HCT116 (cell line): ENCODE measurements around the gene SPOPL. TPM values are rescaled to one million over a fixed set of nuclear protein-coding genes. Genes with fewer than 3 reads are reported as not detected.

ENCODE experiments used
- ATAC-seq: fragments of 200-7000 bp; cut with Tn5 transposase; 2 replicates; pipeline ENCODE4 v1.9.1; 2020; ENCODE audit warnings: mild to moderate bottlenecking, moderate library complexity
- BruUV-seq: library from RNA; stranded (reverse); fragments of 400-500 nt; replicated peaks from 2 replicates; lab custom pipeline; 2021; lab: Mats Ljungman, UMichigan
- CTCF ChIA-PET: fragments of 300-600 bp; sonication (Branson Sonifier 250); formaldehyde crosslinking; loops from one replicate; lab custom pipeline; 2021; ENCODE audit warnings: antibody characterized with exemption; lab: Charles Lee
- POLR2A ChIA-PET: fragments of 300-600, 350-600 bp; sonication (Branson Sonifier 250); formaldehyde crosslinking; loops from one replicate; lab custom pipeline; 2021; ENCODE audit warnings: antibody characterized with exemption; lab: Charles Lee
- RAD21 ChIA-PET, 2 experiments: fragments of 300-600 bp; sonication (Branson Sonifier 250); formaldehyde crosslinking; loops; one replicate each; lab custom pipeline; 2023; ENCODE audit warnings: low total read pairs in 2 of 2; ENCODE audit not compliant: uncharacterized antibody in 2 of 2, unreplicated experiment in 2 of 2, low non-redundant PET in 1 of 2; lab: Charles Lee
- DNase-seq: peaks from one replicate; pipeline ENCODE4 v3.0.0-alpha.2; 2010; ENCODE audit warnings: low read depth, low spot score
- H2AFZ ChIP-seq: fragments of 200-600 bp; shearing (Covaris generic), sonication (generic); 2 replicates; pipeline ENCODE4 v1.6.1; 2017; ENCODE audit warnings: low read depth, mixed run types, mixed read lengths, antibody characterized with exemption, low read length; ENCODE audit not compliant: poor library complexity, severe bottlenecking
- H3K27ac ChIP-seq: 2 replicates; pipeline ENCODE4 v1.5.1; 2012; ENCODE audit warnings: low read depth, low read length
- H3K27me3 ChIP-seq: fragments of 200-600 bp; sonication (generic); 2 replicates; pipeline ENCODE4 v1.6.1; 2016; ENCODE audit warnings: mixed run types, low read length, mixed read lengths; ENCODE audit not compliant: insufficient read depth
- H3K36me3 ChIP-seq, 2 experiments: fragments of 200-500 bp in 1 of 2; fragments of 200-600 bp in 1 of 2; sonication (Bioruptor generic) in 1 of 2; sonication (generic) in 1 of 2; 2 replicates each; pipeline versions ENCODE4 v1.5.1 to v1.6.1; 2014 to 2016; ENCODE audit warnings: low read length in 2 of 2, inconsistent platforms in 1 of 2, mixed read lengths in 1 of 2, mixed run types in 1 of 2; ENCODE audit not compliant: insufficient read depth in 2 of 2, control insufficient read depth in 1 of 2
- H3K4me1 ChIP-seq, 2 experiments: fragments of 200-600 bp in 1 of 2; sonication (generic) in 1 of 2; 2 replicates each; pipeline versions ENCODE4 v1.5.1 to v1.6.1; 2012 to 2017; ENCODE audit warnings: low read length in 2 of 2, inconsistent platforms in 1 of 2, mild to moderate bottlenecking in 1 of 2, mixed read lengths in 1 of 2, mixed run types in 1 of 2, moderate library complexity in 1 of 2; ENCODE audit not compliant: insufficient read depth in 2 of 2, control insufficient read depth in 1 of 2
- H3K4me2 ChIP-seq: fragments of 200-600 bp; sonication (generic); 2 replicates; pipeline ENCODE4 v1.6.1; 2017; ENCODE audit warnings: mixed run types, low read length, mixed read lengths
- H3K4me3 ChIP-seq, 2 experiments: fragments of 200-600 bp in 1 of 2; sonication (generic) in 1 of 2; replicated peaks in 1 of 2; 2 replicates each; pipeline ENCODE4 v1.5.1; 2011 to 2016; ENCODE audit warnings: low read length in 2 of 2, control low read depth in 1 of 2, low read depth in 1 of 2, mild to moderate bottlenecking in 1 of 2, mixed read lengths in 1 of 2, mixed run types in 1 of 2
- H3K79me2 ChIP-seq: fragments of 200-600 bp; sonication (generic); 2 replicates; pipeline ENCODE4 v1.6.1; 2017; ENCODE audit warnings: mild to moderate bottlenecking, mixed run types, low read length, moderate library complexity, mixed read lengths; ENCODE audit not compliant: insufficient read depth
- H3K9ac ChIP-seq: fragments of 200-600 bp; sonication (generic); 2 replicates; pipeline ENCODE4 v1.6.1; 2016; ENCODE audit warnings: low read length, mixed read lengths
- H3K9me2 ChIP-seq: fragments of 200-600 bp; sonication (generic), shearing (Covaris generic); 2 replicates; pipeline ENCODE4 v1.6.1; 2017; ENCODE audit warnings: mixed run types, mild to moderate bottlenecking, moderate library complexity; ENCODE audit not compliant: insufficient read depth
- H3K9me3 ChIP-seq, 2 experiments: fragments of 200-500 bp in 1 of 2; fragments of 200-600 bp in 1 of 2; sonication (Bioruptor generic) in 1 of 2; sonication (generic) in 1 of 2; 2 replicates each; pipeline ENCODE4 v1.6.1; 2014 to 2017; ENCODE audit warnings: low read length in 2 of 2, mixed read lengths in 2 of 2, inconsistent platforms in 1 of 2, low read depth in 1 of 2, mild to moderate bottlenecking in 1 of 2, mixed run types in 1 of 2, moderate library complexity in 1 of 2; ENCODE audit not compliant: control insufficient read depth in 1 of 2, insufficient read depth in 1 of 2
- H4K20me1 ChIP-seq: fragments of 200-600 bp; sonication (generic), shearing (Covaris generic); 2 replicates; pipeline ENCODE4 v1.6.1; 2017; ENCODE audit warnings: mixed run types, mild to moderate bottlenecking, moderate library complexity; ENCODE audit not compliant: insufficient read depth
- CBX3 ChIP-seq: IDR thresholded peaks from 2 replicates; pipeline ENCODE4 v1.6.1; 2012; ENCODE audit warnings: low read depth
- CEBPB ChIP-seq: IDR thresholded peaks from 2 replicates; pipeline ENCODE4 v1.6.1; 2012; ENCODE audit warnings: low read depth
- EGR1 ChIP-seq: IDR thresholded peaks from 2 replicates; pipeline ENCODE4 v1.6.1; 2012; ENCODE audit warnings: low read depth
- ELF1 ChIP-seq: IDR thresholded peaks from 2 replicates; pipeline ENCODE4 v1.6.1; 2012; ENCODE audit warnings: low read depth, borderline replicate concordance
- EZH2 ChIP-seq: fragments of 200-600 bp; sonication (generic); IDR thresholded peaks from 2 replicates; pipeline ENCODE4 v1.6.1; 2017; ENCODE audit warnings: antibody characterized with exemption, mixed run types
- JUND ChIP-seq: IDR thresholded peaks from 2 replicates; pipeline ENCODE4 v1.6.1; 2012
- POLR2A ChIP-seq: IDR thresholded peaks from 2 replicates; pipeline ENCODE4 v1.7.0; 2011; ENCODE audit warnings: borderline replicate concordance; ENCODE audit not compliant: insufficient read depth, insufficient read length; ENCODE audit errors: extremely low read depth
- POLR2AphosphoS5 ChIP-seq: IDR thresholded peaks from 2 replicates; pipeline ENCODE4 v1.6.1; 2011; ENCODE audit warnings: mild to moderate bottlenecking, low read depth, low read length, moderate library complexity
- RAD21 ChIP-seq: IDR thresholded peaks from 2 replicates; pipeline ENCODE4 v1.6.1; 2012; ENCODE audit warnings: low read depth, mild to moderate bottlenecking
- SIN3A ChIP-seq: IDR thresholded peaks from 2 replicates; pipeline ENCODE4 v1.6.1; 2012; ENCODE audit warnings: low read depth
- TCF7L2 ChIP-seq: IDR thresholded peaks from 2 replicates; pipeline ENCODE4 v1.7.0; 2011; ENCODE audit warnings: borderline replicate concordance, inconsistent platforms; ENCODE audit not compliant: insufficient read depth, insufficient read length; ENCODE audit errors: extremely low read depth
- ZFX ChIP-seq: fragments of 450-650 bp; IDR thresholded peaks from 2 replicates; pipeline ENCODE4 v1.6.1; 2017
- intact Hi-C: fragments of 100-400 bp; cut with micrococcal nuclease; formaldehyde crosslinking; loops from 2 replicates; pipeline ENCODE4 v1.10.0; 2022
- total RNA-seq: library from RNA; stranded (reverse); gene quantifications from one replicate; pipeline ENCODE4 v1.2.1, GENCODE V29; 2021; ENCODE audit not compliant: unreplicated experiment
- TF ChIP-seq, protein P1 (sequence below): IDR thresholded peaks from 2 replicates; pipeline ENCODE4 v1.6.1; 2012
- TF ChIP-seq, protein P2 (sequence below): IDR thresholded peaks from 2 replicates; pipeline ENCODE4 v1.6.1; 2011; ENCODE audit warnings: mild to moderate bottlenecking, low read length, moderate library complexity; ENCODE audit not compliant: insufficient replicate concordance; ENCODE audit errors: extremely low read depth

Gene SPOPL
- total RNA-seq, 1 experiment from 2014 or later = 48.3 TPM

DNA sequence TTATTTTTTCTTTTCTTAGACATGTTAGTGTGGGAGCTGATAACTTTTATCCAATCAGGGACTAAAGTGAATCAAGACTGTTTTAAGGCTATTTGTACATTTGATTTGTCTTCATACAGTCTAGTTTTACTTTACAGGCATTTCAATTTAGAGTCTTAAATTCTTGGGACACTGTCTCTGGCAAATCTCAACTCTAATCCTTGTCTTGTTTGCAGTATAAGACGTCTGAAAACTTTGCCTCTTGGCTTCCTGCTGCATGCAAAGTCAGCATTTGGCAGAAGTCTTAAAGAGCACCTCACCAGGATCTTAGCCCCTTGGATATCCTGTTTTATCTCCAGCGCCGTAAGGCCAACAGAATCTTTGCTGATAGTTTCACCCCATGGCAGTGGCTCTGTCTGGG lies 30.3 kb downstream of the SPOPL start:
- Histone ChIP-seq H3K4me1 (no peaks in the 10 kb centered on the region), H3K9me2 (no peaks in the 10 kb centered on the region), H4K20me1 (peaks cover 7% of the 10 kb centered on the region; the same call in 1 of the 2 replicates), H3K79me2 (peaks cover 96% of the 10 kb centered on the region), H3K9me3 (no peaks in the 10 kb centered on the region), H2AFZ (no peak overlapping the region), H3K36me3 (no peaks in the 10 kb centered on the region), H3K9ac (no peak overlapping the region), H3K4me3 (no peak overlapping the region), H3K4me2 (no peak overlapping the region), H3K27ac (no peak overlapping the region), H3K27me3 (no peaks in the 10 kb centered on the region)
- DNase-seq (no peak), ATAC-seq (no peak)
- ChIA-PET POLR2A (no interaction called here), CTCF (no interaction called here), RAD21 (no interaction called here)
- TF ChIP-seq RAD21 (no peak), EGR1 (no peak), CBX3 (no peak), SIN3A (no peak), ELF1 (no peak), EZH2 (no peak), ZFX (no peak)
- TF ChIP-seq, protein P1, sequence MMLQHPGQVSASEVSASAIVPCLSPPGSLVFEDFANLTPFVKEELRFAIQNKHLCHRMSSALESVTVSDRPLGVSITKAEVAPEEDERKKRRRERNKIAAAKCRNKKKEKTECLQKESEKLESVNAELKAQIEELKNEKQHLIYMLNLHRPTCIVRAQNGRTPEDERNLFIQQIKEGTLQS = no peak
- intact Hi-C loops = no loop called here
- BruUV-seq = no TSS peak

- POLR2A ChIA-PET = no interaction called here
- H3K79me2 ChIP-seq = peaks cover 87% of the 10 kb centered on the region
- no peak overlapping the region for H3K4me2 ChIP-seq
- H3K36me3 ChIP-seq = no peaks in the 10 kb centered on the region
- ATAC-seq (no peak), DNase-seq (no peak)
- H3K9ac ChIP-seq = no peak overlapping the region
- H4K20me1 ChIP-seq = peaks cover 7% of the 10 kb centered on the region; the same call in 1 of the 2 replicates
- CTCF ChIA-PET = no interaction called here
- H3K27ac ChIP-seq = no peak overlapping the region
- no peak for TF ChIP-seq JUND
- TF ChIP-seq CEBPB = no peak
- TF ChIP-seq POLR2AphosphoS5 = no peak
- no peak for TF ChIP-seq TCF7L2
- TF ChIP-seq RAD21 = no peak
- TF ChIP-seq EZH2 = no peak
- TF ChIP-seq, protein P2, sequence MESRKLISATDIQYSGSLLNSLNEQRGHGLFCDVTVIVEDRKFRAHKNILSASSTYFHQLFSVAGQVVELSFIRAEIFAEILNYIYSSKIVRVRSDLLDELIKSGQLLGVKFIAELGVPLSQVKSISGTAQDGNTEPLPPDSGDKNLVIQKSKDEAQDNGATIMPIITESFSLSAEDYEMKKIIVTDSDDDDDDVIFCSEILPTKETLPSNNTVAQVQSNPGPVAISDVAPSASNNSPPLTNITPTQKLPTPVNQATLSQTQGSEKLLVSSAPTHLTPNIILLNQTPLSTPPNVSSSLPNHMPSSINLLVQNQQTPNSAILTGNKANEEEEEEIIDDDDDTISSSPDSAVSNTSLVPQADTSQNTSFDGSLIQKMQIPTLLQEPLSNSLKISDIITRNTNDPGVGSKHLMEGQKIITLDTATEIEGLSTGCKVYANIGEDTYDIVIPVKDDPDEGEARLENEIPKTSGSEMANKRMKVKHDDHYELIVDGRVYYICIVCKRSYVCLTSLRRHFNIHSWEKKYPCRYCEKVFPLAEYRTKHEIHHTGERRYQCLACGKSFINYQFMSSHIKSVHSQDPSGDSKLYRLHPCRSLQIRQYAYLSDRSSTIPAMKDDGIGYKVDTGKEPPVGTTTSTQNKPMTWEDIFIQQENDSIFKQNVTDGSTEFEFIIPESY = no peak
- no peak for TF ChIP-seq POLR2A
- no peaks in the 10 kb centered on the region for H3K9me3 ChIP-seq
- BruUV-seq = no TSS peak
- H3K4me1 ChIP-seq = no peaks in the 10 kb centered on the region
- intact Hi-C loops = no loop called here
- H3K4me3 ChIP-seq = no peak overlapping the region
- no peaks in the 10 kb centered on the region for H3K9me2 ChIP-seq
- no peak overlapping the region for H2AFZ ChIP-seq
- no peaks in the 10 kb centered on the region for H3K27me3 ChIP-seq
- RAD21 ChIA-PET = no interaction called here
These were observed 33.2 kb downstream of the SPOPL start for GRCh38 chr2:138534791-138535190.
